ENCODE data around the gene SLC25A6.

DNA sequence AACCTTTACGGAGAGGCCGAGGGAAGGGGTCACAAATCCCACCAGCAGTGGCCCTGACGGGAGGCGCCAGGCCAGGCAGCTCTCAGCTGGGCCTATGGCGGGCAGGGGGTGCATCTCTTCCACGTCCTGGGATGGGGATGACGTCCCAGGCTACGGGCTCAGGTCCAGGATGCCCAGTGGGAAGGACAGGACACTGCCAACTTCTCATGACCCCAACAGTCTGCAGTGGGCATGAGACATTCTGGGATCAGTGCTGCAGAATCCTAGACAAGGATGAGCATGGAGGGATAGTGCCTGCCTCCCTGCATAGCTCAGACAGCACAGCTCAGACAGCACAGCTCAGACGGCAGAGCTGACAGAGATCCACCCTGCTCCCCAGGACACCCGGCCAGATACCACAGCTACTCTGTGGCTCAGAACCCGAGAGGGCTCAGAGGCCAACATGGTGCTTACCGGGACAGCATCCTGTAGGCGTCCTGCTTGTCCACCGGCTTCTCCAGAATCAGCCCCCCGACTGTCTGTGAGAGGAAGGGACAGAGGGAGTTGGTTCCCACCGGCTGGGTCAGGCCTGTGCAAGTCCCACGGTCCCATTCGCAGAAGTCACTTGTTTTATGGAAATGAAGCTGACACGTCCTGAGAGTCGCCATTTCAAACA, 43.5 kb upstream of the SLC25A6 start:
- TF ChIP-seq, protein P1, sequence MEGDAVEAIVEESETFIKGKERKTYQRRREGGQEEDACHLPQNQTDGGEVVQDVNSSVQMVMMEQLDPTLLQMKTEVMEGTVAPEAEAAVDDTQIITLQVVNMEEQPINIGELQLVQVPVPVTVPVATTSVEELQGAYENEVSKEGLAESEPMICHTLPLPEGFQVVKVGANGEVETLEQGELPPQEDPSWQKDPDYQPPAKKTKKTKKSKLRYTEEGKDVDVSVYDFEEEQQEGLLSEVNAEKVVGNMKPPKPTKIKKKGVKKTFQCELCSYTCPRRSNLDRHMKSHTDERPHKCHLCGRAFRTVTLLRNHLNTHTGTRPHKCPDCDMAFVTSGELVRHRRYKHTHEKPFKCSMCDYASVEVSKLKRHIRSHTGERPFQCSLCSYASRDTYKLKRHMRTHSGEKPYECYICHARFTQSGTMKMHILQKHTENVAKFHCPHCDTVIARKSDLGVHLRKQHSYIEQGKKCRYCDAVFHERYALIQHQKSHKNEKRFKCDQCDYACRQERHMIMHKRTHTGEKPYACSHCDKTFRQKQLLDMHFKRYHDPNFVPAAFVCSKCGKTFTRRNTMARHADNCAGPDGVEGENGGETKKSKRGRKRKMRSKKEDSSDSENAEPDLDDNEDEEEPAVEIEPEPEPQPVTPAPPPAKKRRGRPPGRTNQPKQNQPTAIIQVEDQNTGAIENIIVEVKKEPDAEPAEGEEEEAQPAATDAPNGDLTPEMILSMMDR (IDR thresholded peaks at IDR 0.05): no peak
- TF ChIP-seq POLR2A (IDR thresholded peaks at IDR 0.05): no peak

All from right lobe of liver (tissue), 4 donors.